Measurements from ENCODE around the gene USP37. TPM values are rescaled to one million over a fixed set of nuclear protein-coding genes. Genes with fewer than 3 reads are reported as not detected.
"Not testable (repeated sequence)": the region's sequence is repeated elsewhere in the genome, so short reads cannot be mapped to it uniquely, and the experiment has no call there.

Gene USP37
- total RNA-seq, 1 experiment from 2014 or later = 23.5 TPM

GRCh38 chr2:218555527-218555926, 12.6 kb downstream of the USP37 start:
- H3K4me2 ChIP-seq (ENCODE audit: low read length) = no peak overlapping the region
- H3K9ac ChIP-seq (ENCODE audit: low read length) = no peak overlapping the region
- ATAC-seq (no peak), DNase-seq (ENCODE audit: low read depth, low spot score) (no peak)
- H3K4me1 ChIP-seq (ENCODE audit: control insufficient read depth in 1 of 2, insufficient read depth in 2 of 2, low read length in 2 of 2) = no peaks in the 10 kb centered on the region
- H3K9me3 ChIP-seq (ENCODE audit: control insufficient read depth in 1 of 2, insufficient read depth in 1 of 2, low read depth in 1 of 2, low read length in 2 of 2) = no peaks in the 10 kb centered on the region
- ChIA-PET RAD21 (ENCODE audit: low non-redundant PET in 1 of 2, low total read pairs in 2 of 2, uncharacterized antibody in 2 of 2, unreplicated experiment in 2 of 2) (no interaction called here), POLR2A (no interaction called here), CTCF (no interaction called here)
- peaks cover 21 to 26% of the 10 kb centered on the region in 2 experiments for H3K36me3 ChIP-seq (ENCODE audit: control insufficient read depth in 1 of 2, insufficient read depth in 2 of 2, low read length in 2 of 2)
- no peak overlapping the region for H3K27ac ChIP-seq (ENCODE audit: low read depth, low read length)
- TF ChIP-seq TCF7L2 (IDR thresholded peaks at IDR 0.05; ENCODE audit: borderline replicate concordance, extremely low read depth, insufficient read depth, insufficient read length) (no peak), JUND (IDR thresholded peaks at IDR 0.05) (no peak), CEBPB (IDR thresholded peaks at IDR 0.05; ENCODE audit: low read depth) (no peak), CBX3 (IDR thresholded peaks at IDR 0.05; ENCODE audit: low read depth) (no peak), ATF3 (IDR thresholded peaks at IDR 0.05) (no peak), YY1 (IDR thresholded peaks at IDR 0.05; ENCODE audit: extremely low read depth, insufficient replicate concordance, low read depth, low read length) (no peak), ZFX (IDR thresholded peaks at IDR 0.05) (no peak), POLR2A (IDR thresholded peaks at IDR 0.05; ENCODE audit: borderline replicate concordance, extremely low read depth, insufficient read depth, insufficient read length) (no peak), POLR2AphosphoS5 (IDR thresholded peaks at IDR 0.05; ENCODE audit: low read depth, low read length) (no peak), SRF (IDR thresholded peaks at IDR 0.05; ENCODE audit: low read depth) (no peak), FOSL1 (IDR thresholded peaks at IDR 0.05; ENCODE audit: low read depth) (no peak), EZH2 (IDR thresholded peaks at IDR 0.05) (no peak), SIN3A (IDR thresholded peaks at IDR 0.05; ENCODE audit: low read depth) (no peak)
- no peaks in the 10 kb centered on the region for H4K20me1 ChIP-seq (ENCODE audit: insufficient read depth)
- H3K4me3 ChIP-seq (replicated peaks in 1 of 2; ENCODE audit: low read depth in 1 of 2, low read length in 2 of 2) = no peak overlapping the region
- no peaks in the 10 kb centered on the region for H3K9me2 ChIP-seq (ENCODE audit: insufficient read depth)
- H3K27me3 ChIP-seq (ENCODE audit: insufficient read depth, low read length) = no peaks in the 10 kb centered on the region
- intact Hi-C loops (cut with micrococcal nuclease) = no loop called here
- no peak overlapping the region for H2AFZ ChIP-seq (ENCODE audit: low read depth, low read length, poor library complexity, severe bottlenecking)
- peaks cover 5% of the 10 kb centered on the region; the same call in 1 of the 2 replicates for H3K79me2 ChIP-seq (ENCODE audit: insufficient read depth, low read length)
- BruUV-seq (replicated peaks) = no TSS peak

GRCh38 chr2:218554225-218554624, 13.9 kb downstream of the USP37 start:
- H3K4me1 ChIP-seq (ENCODE audit: control insufficient read depth in 1 of 2, insufficient read depth in 2 of 2, low read length in 2 of 2); DNase-seq (ENCODE audit: low read depth, low spot score); RAD21 ChIA-PET (ENCODE audit: low non-redundant PET in 1 of 2, low total read pairs in 2 of 2, uncharacterized antibody in 2 of 2, unreplicated experiment in 2 of 2); H3K9me3 ChIP-seq (ENCODE audit: control insufficient read depth in 1 of 2, insufficient read depth in 1 of 2, low read depth in 1 of 2, low read length in 2 of 2); intact Hi-C loops (cut with micrococcal nuclease); H3K4me3 ChIP-seq (replicated peaks in 1 of 2; ENCODE audit: low read depth in 1 of 2, low read length in 2 of 2); H3K9ac ChIP-seq (ENCODE audit: low read length); H3K79me2 ChIP-seq (ENCODE audit: insufficient read depth, low read length); H2AFZ ChIP-seq (ENCODE audit: low read depth, low read length, poor library complexity, severe bottlenecking); POLR2A ChIA-PET; BruUV-seq (replicated peaks); H3K9me2 ChIP-seq (ENCODE audit: insufficient read depth); H3K4me2 ChIP-seq (ENCODE audit: low read length); CTCF ChIA-PET; H3K27me3 ChIP-seq (ENCODE audit: insufficient read depth, low read length); H3K27ac ChIP-seq (ENCODE audit: low read depth, low read length); H4K20me1 ChIP-seq (ENCODE audit: insufficient read depth); ATAC-seq: not testable (repeated sequence)
- H3K36me3 ChIP-seq (ENCODE audit: control insufficient read depth in 1 of 2, insufficient read depth in 2 of 2, low read length in 2 of 2) = peaks cover 26 to 29% of the 10 kb centered on the region in 2 experiments

Data from HCT116 (cell line).